GM12801 (cell line): ENCODE results near the gene FAM234B.

Experiments used
- TF ChIP-seq, protein P1 (sequence below): IDR thresholded peaks from one replicate; pipeline ENCODE4 v1.5.1; 2011; ENCODE audit warnings: control low read depth; ENCODE audit not compliant: insufficient read length; ENCODE audit errors: extremely low read depth

Gene FAM234B

DNA sequence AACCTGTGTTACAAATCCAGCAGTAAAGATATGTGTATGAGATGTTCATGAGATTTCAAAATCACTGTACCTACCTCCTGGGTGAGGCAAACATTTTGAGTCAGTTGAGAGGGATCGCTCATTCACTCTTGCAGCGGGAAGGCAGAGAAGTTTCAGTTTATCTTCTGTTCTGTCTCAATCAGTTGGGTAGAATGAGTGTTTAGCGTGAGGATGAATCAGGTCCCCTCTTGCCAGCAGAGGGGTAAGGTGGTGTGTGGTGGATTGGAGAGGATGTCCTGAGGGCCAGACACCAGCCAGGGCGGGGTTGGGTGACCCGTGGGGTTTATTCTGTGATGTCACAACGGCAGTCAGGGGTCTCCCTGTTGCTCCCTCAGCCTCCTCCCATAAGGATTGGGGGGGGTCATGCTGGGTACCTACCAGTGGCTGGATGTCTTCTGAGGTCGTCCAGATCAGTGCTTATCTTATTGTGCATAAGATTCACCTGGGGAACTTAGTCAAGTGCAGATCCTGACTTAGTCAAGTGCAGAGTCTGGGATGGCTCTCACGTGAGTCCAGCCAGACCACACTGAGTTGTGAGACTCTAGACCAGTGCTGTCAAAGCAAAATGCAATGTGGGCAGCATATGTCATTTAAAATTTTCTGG is 59.3 kb downstream of the FAM234B start, which contains the start of gene GSG1:
TSS of gene GSG1 (minus strand) at position 277 of the 643 bp plus-strand sequence. CDS start at position 122, 155 bp downstream.
- TF ChIP-seq, protein P1, sequence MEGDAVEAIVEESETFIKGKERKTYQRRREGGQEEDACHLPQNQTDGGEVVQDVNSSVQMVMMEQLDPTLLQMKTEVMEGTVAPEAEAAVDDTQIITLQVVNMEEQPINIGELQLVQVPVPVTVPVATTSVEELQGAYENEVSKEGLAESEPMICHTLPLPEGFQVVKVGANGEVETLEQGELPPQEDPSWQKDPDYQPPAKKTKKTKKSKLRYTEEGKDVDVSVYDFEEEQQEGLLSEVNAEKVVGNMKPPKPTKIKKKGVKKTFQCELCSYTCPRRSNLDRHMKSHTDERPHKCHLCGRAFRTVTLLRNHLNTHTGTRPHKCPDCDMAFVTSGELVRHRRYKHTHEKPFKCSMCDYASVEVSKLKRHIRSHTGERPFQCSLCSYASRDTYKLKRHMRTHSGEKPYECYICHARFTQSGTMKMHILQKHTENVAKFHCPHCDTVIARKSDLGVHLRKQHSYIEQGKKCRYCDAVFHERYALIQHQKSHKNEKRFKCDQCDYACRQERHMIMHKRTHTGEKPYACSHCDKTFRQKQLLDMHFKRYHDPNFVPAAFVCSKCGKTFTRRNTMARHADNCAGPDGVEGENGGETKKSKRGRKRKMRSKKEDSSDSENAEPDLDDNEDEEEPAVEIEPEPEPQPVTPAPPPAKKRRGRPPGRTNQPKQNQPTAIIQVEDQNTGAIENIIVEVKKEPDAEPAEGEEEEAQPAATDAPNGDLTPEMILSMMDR = no peak

DNA sequence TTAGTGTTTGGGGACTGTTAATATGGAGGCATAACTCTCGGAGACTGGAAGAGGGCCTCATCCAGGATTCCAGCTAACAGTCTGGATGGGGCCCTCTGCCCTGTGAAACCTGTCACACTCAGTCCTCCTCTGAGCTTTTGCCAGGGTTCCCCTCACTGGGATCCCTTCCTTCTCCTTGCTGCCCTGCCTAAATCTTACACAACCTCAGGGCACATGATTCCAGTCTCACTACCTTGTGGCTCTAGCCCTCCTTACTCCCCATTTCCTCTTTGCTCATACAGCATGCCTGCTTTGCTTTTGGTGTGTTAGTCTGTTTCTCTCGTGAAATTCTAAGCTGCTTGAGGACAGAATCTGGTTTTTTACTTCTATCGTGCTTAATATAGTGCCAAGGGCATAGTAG is 60.2 kb downstream of the FAM234B start:
- TF ChIP-seq, protein P1 = no peak

DNA sequence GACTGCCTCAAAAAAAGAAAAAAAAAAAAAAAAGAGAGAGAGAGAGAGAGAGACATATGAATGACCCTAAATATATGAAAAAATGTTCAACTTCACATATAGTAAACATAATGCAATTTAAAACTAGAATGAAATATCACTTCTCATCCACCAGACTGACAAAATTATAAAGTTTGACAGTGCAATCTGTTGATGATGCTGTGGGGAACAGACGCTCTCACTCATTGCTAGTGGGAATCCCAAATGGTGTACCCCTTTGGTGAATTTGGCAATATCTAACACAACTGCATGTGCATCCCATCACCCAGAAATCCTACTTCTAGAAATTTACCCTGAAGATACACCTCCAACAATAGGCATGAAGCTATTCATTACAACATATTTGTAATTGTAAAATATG is 61.6 kb downstream of the FAM234B start:
- TF ChIP-seq, protein P1 = no peak

DNA sequence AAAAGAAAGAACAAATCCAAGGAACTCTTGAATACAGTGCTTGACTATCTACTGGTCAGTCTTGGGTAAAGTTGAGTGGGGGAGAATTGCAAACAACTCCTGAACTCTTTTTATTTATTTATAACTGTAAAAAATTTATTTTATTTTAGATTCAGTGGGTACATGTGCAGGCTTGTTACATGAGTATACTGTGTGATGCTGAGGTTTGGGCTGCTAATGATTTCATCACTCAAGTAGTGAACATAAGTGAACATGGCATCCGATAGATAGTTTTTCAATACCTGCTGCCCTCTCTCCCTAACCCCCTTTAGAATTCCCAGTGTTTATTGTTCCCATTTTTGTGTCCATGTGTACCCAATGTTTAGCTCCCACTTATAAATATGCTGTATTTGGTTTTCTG is 62.5 kb downstream of the FAM234B start:
- TF ChIP-seq, protein P1 = no peak

DNA sequence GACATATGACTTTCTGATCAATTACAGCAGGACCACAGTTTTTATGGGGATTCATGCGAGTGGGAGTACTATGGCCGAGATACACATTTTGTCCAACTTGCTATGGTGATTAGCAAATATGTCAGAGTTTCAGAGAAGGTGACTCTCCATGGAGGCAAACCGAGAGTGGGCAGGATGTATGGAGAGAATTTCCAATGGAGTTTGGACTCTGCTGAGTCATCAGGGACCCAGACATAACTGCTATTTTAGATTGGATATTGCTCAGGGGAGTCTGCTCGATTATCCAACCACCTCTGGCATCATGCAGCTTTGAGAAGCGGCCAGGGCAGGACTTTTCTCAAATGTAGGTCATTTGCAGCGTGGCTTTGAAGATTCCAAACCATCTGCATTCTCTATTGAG is 68.8 kb downstream of the FAM234B start:
- TF ChIP-seq, protein P1 = no peak

DNA sequence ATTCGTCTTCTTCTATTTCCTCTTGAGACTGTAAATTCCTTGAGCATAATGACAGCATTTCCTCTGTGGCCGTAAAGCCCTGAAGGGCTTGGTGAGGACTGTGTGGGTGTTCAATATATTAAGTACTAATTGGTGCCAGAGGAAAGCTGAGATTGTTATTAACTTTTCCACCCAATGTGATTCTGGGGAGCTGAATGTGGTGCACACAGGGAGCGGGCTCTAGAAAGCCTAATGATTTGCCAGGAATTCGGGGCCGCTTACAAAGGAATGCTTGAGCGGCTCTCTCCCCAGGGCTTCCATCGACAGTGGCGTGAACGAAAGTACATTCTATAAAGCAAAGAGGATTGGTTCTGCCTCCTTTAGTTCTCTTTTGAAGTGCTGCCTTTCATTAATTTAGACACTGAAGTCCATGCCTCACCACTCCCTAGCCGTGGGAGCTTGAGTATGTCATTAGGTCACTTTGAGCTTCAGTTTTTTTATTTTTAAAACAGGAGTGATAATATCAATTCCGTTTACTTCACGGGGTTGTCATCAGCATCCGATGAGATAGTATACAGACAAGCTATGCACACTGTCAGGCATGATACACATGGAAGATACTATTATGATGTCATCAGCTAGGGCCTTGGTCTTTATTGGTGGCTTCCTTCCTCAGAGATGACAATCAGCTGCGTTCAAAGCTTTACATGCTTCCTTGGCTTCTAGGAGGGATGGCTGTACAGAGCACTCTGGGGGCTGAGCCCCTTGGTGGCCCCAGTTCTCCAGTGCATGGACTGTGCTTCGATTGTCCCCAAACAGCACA is 70.3 kb downstream of the FAM234B start:
- TF ChIP-seq, protein P1 = no peak

DNA sequence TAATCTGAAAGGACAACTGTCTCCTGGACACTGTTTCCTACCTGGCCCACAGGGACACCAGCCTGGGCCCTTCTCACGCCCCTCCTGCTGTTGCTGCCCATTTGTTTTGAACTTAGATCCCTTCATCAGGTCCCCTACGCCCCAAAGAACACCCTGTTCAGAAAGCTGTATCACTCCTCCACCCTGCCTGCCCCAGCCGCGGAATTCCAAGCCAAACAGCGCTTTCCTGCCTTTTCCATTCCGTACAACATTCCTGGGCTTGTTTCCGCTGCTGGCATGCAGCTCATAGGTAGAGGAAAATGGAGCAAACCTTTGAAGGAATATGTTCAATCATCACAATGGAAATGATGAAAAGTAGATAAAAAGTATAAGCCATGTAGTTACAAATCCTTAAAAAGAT is 72.1 kb downstream of the FAM234B start:
- TF ChIP-seq, protein P1 = no peak
